ENCODE data around the gene NBPF1. TPM values are rescaled to one million over a fixed set of nuclear protein-coding genes. Genes with fewer than 3 reads are reported as not detected.
"Not testable (repeated sequence)": the region's sequence is repeated elsewhere in the genome, so short reads cannot be mapped to it uniquely, and the experiment has no call there.

The NBPF1 gene
- total RNA-seq, 2 experiments from 2014 or later, result 11.3 to 12.6 TPM

DNA sequence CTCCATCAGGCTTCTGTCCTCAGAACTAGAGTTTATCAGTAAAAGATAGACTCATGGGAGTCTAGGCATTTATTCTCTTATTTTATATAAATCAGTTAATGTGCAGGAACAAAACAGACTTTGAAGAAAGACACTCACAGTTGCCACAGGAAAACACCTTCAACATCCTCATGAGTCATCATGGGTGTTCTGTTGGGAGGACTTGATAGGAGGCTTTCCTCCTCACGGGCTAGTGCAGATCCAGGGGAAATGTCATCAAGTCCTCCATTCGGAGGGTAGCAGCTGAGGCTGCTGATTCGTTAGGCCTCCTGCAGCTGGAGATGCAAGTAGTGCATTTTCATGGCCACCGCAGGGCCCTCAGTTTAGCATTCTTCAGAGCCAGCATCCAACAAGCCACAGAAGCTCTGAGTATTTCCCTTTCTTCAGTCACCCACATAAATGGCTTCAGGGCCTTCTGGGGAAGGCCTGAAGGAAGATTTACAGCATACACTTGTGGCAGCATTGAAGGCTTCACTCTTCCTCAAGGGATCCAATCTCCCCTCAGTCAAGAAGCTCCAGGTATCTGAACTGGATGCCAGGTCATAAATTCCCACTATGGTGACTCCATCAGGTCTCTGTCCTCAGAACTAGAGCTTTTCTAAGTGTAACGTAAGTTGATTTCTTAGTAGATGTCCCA, 10.9 kb downstream of the NBPF1 start:
- not testable (repeated sequence) for H3K27ac Mint-ChIP-seq

DNA sequence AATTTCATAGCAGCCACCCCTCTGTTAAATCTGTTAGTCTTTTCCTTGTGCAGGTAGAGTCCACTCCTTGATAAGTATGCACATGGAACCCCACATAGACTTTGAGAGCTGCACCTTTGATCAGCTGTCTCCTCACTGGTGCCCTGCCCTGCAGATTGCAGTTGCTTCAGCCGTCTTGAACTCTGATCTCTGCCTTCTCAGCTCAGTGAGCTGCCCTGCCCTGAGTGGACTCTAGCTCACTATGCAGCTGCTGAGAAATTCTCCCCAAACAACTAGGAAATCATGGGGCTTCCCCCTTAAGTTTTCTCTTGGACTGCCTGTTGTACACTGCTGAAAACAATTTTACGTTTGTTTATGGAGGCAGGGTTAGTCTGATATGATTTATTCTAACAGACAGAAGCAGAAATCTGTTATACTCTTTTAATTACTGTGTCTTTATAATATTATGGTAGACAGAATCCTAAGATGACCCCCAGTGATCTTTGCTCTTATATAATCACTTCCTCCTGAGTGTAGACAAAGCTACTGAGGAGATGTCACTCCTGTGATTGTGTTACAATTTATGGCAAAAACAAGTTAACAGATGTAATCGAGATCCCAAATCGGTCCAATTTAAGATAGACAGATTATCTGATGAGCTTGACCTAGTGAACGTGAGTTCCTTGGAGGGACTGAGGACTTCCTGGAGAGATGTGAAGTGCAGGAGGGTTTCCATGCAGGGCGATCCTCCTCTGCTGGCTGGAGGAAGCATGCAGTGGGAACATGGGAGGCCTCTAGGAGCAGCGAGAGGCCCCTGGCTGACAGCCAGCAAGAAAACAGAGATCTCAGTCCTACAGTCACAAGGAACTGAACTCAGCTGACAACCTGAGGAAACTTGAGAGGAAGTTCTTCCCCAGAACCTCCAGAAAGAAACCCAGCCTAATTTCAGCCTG, 12.2 kb downstream of the NBPF1 start:
- POLR2A ChIA-PET; H3K4me1 Mint-ChIP-seq; ATAC-seq (ENCODE audit: low read depth); H3K36me3 Mint-ChIP-seq; H3K27ac Mint-ChIP-seq; H3K27me3 Mint-ChIP-seq; H3K4me3 Mint-ChIP-seq; DNase-seq; H3K9me3 Mint-ChIP-seq: not testable (repeated sequence)

More for the DNA sequence above, 10.9 kb downstream of the NBPF1 start:
- DNase-seq; POLR2A ChIA-PET; H3K9me3 Mint-ChIP-seq; H3K36me3 Mint-ChIP-seq; H3K4me3 Mint-ChIP-seq; ATAC-seq (ENCODE audit: low read depth); H3K4me1 Mint-ChIP-seq; H3K27me3 Mint-ChIP-seq: not testable (repeated sequence)

GRCh38 chr1:16599326-16599725, 14.0 kb downstream of the NBPF1 start:
- H3K4me1 Mint-ChIP-seq; H3K9me3 Mint-ChIP-seq; H3K4me3 Mint-ChIP-seq; DNase-seq; H3K27me3 Mint-ChIP-seq; ATAC-seq (ENCODE audit: low read depth); H3K27ac Mint-ChIP-seq; H3K36me3 Mint-ChIP-seq: not testable (repeated sequence)
- POLR2A ChIA-PET, result interaction anchor here (1.0 kb wide), 1 partner anchor 14 kb away, joined by 5 read pairs; the partner anchor contains the start of gene NBPF1

GRCh38 chr1:16595216-16595615, 18.1 kb downstream of the NBPF1 start:
- not testable (repeated sequence) for H3K27me3 Mint-ChIP-seq, DNase-seq

DNA sequence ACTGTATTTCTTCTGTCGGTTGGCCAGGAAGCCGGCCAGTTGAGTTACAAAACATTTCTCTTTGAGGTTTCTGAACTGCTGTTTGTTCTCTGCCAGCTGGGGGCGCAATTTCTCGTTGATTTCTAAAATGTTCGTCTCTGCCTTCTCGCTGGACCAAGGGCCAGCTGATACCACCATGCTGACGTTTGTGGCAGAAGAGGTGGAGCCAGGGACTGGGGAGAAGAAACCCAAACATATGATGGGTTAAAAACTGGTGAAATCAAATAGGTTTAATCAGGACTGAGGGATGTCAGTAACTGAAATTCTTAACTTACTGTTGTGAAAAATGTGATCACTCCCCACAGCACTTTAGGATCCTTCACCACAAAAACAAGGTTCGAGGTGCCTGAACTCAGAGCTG, 21.5 kb downstream of the NBPF1 start:
- H3K27ac Mint-ChIP-seq; H3K9me3 Mint-ChIP-seq; H3K4me1 Mint-ChIP-seq; ATAC-seq (ENCODE audit: low read depth); H3K4me3 Mint-ChIP-seq; H3K36me3 Mint-ChIP-seq; DNase-seq; POLR2A ChIA-PET; H3K27me3 Mint-ChIP-seq: not testable (repeated sequence)

More at GRCh38 chr1:16595216-16595615, 18.1 kb downstream of the NBPF1 start:
- H3K9me3 Mint-ChIP-seq; ATAC-seq (ENCODE audit: low read depth); POLR2A ChIA-PET; H3K4me1 Mint-ChIP-seq; H3K4me3 Mint-ChIP-seq; H3K27ac Mint-ChIP-seq; H3K36me3 Mint-ChIP-seq: not testable (repeated sequence)

DNA sequence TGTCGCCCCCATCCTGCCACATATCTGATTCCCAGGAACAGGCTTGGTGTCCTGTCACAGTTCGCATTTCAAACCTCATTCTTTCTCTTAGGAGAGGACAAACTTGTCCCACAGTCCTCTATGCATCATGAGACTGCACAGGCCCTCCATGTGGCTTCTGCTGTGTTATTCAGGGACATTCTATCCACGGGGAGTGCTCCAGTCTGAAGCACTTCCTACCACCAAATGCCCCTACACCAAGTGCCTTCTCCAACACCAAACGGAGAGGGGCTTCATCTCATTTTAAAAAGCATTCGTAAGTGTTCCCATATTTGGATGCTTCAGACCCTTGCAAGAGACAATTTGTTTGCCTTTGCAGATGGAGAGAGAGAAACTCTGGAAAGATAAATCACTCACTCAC, 25.3 kb downstream of the NBPF1 start:
- H3K4me1 Mint-ChIP-seq; H3K4me3 Mint-ChIP-seq; POLR2A ChIA-PET; ATAC-seq (ENCODE audit: low read depth); H3K27me3 Mint-ChIP-seq; H3K36me3 Mint-ChIP-seq; H3K27ac Mint-ChIP-seq; DNase-seq; H3K9me3 Mint-ChIP-seq: not testable (repeated sequence)

DNA sequence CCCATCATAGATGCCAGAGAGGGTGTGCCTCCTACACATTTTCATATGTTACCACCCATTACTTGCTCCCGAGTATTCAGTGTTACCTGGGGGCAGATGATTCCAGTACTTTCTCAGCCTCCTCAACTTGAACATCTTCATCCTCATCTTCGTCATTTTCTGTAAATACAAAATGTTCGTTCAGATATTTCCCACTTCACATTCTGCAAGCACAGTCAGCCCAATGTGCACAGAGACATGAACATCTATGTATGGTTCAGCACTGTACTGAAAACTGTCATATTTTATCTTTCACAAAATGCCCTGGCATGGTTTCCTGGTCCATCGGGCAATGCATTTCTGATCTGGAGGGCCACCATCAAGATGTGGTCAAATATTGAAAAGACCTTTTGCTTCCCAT, 25.7 kb downstream of the NBPF1 start:
- DNase-seq; POLR2A ChIA-PET; H3K4me1 Mint-ChIP-seq; H3K4me3 Mint-ChIP-seq; ATAC-seq (ENCODE audit: low read depth); H3K9me3 Mint-ChIP-seq; H3K27ac Mint-ChIP-seq; H3K36me3 Mint-ChIP-seq; H3K27me3 Mint-ChIP-seq: not testable (repeated sequence)

GRCh38 chr1:16565324-16565723, 48.0 kb downstream of the NBPF1 start:
- DNase-seq; ATAC-seq (ENCODE audit: low read depth); POLR2A ChIA-PET; H3K36me3 Mint-ChIP-seq; H3K27ac Mint-ChIP-seq; H3K4me3 Mint-ChIP-seq; H3K27me3 Mint-ChIP-seq; H3K9me3 Mint-ChIP-seq; H3K4me1 Mint-ChIP-seq: not testable (repeated sequence)

GRCh38 chr1:16561035-16561434, 52.3 kb downstream of the NBPF1 start:
- H3K9me3 Mint-ChIP-seq; H3K4me1 Mint-ChIP-seq; ATAC-seq (ENCODE audit: low read depth); H3K4me3 Mint-ChIP-seq; POLR2A ChIA-PET; H3K36me3 Mint-ChIP-seq; H3K27me3 Mint-ChIP-seq; H3K27ac Mint-ChIP-seq; DNase-seq: not testable (repeated sequence)

GRCh38 chr1:16560498-16560897, 52.9 kb downstream of the NBPF1 start:
- H3K36me3 Mint-ChIP-seq; ATAC-seq (ENCODE audit: low read depth); H3K9me3 Mint-ChIP-seq; POLR2A ChIA-PET; DNase-seq; H3K4me3 Mint-ChIP-seq; H3K27me3 Mint-ChIP-seq; H3K27ac Mint-ChIP-seq; H3K4me1 Mint-ChIP-seq: not testable (repeated sequence)

DNA sequence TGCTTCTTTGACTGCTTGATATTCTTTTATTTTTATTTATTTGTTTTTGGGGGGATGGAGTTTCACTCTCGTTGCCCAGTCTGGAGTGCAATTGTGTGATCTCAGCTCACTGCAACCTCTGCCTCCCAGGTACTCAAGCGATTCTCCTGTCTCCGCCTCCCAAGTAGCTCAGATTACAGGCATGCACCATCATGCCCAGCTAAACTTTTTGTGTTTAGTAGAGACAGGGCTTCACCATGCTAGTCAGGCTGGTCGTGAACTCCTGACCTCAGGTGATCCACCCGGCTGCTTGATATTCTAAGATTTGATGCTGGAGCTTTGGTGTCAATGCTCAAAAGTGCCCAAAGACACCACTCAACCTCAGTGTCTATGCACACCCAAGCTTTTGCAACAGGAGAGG, 53.7 kb downstream of the NBPF1 start:
- POLR2A ChIA-PET; DNase-seq; H3K9me3 Mint-ChIP-seq; H3K27me3 Mint-ChIP-seq; H3K27ac Mint-ChIP-seq; ATAC-seq (ENCODE audit: low read depth); H3K4me3 Mint-ChIP-seq; H3K4me1 Mint-ChIP-seq; H3K36me3 Mint-ChIP-seq: not testable (repeated sequence)

DNA sequence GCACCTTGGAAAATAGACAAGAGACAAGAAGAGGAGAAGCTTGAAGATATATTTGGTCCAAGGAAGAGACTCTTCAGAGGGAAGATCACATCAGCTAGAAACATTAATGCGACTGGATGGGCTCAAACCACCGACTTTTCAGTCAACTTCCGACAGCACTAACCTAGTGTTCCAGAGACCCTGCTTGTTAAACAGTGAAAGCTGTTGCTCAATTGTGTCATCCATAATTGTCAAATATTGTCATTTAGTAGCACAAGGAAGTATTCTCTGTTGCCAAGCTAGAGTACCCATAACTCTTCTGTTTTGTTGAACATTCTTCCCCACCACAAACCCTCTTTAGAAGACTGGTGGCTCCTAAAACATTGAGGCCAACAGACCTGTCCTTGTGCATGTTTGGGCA, 56.3 kb downstream of the NBPF1 start:
- H3K27me3 Mint-ChIP-seq; DNase-seq; ATAC-seq (ENCODE audit: low read depth); H3K27ac Mint-ChIP-seq; H3K36me3 Mint-ChIP-seq; POLR2A ChIA-PET; H3K9me3 Mint-ChIP-seq; H3K4me3 Mint-ChIP-seq; H3K4me1 Mint-ChIP-seq: not testable (repeated sequence)

GRCh38 chr1:16553244-16553643, 60.1 kb downstream of the NBPF1 start:
- H3K4me3 Mint-ChIP-seq; ATAC-seq (ENCODE audit: low read depth); H3K36me3 Mint-ChIP-seq; H3K9me3 Mint-ChIP-seq; H3K27ac Mint-ChIP-seq; DNase-seq; POLR2A ChIA-PET; H3K4me1 Mint-ChIP-seq; H3K27me3 Mint-ChIP-seq: not testable (repeated sequence)

Measured in activated naive CD8-positive, alpha-beta T cell treated with anti-CD3 and anti-CD28 coated beads, Interleukin-2, amount 10 ng/mL, durations not matched to agents 7 days and 5 days (primary cell).